Thoracic aorta (tissue), 2 donors: Measurements from ENCODE around the gene PLEKHA3. TPM values are rescaled to one million over a fixed set of nuclear protein-coding genes. Genes with fewer than 3 reads are reported as not detected.

Experiments used
- ATAC-seq: fragments of 150-250 bp; one replicate; pipeline ENCODE4 v1.8.0; 2017; ENCODE audit warnings: low read depth; ENCODE audit not compliant: insufficient number of reproducible peaks, low FRiP score
- DNase-seq: peaks from one replicate; pipeline ENCODE4 v3.0.0-alpha.2; 2020; ENCODE audit warnings: low spot score
- H3K27ac ChIP-seq, 2 donors: fragments of 200-600 bp; sonication (generic); 1 replicate in 1 of 2; 2 replicates in 1 of 2; pipeline ENCODE4 v1.5.1; 2016; ENCODE audit warnings: mild to moderate bottlenecking in 2 of 2, moderate library complexity in 2 of 2
- H3K27me3 ChIP-seq: fragments of 200-600 bp; sonication (generic); replicated peaks from 2 replicates; pipeline ENCODE4 v1.6.0; 2016; ENCODE audit warnings: mild to moderate bottlenecking; ENCODE audit not compliant: insufficient read depth
- H3K36me3 ChIP-seq: fragments of 200-600 bp; sonication (generic); one replicate; pipeline ENCODE4 v1.5.1; 2016
- H3K4me1 ChIP-seq, 2 donors: fragments of 200-600 bp; sonication (generic); 1 replicate in 1 of 2; 2 replicates in 1 of 2; pipeline versions ENCODE4 v1.5.1 to v1.6.0; 2016; ENCODE audit warnings: low read depth in 2 of 2, mild to moderate bottlenecking in 1 of 2; ENCODE audit not compliant: control insufficient read depth in 1 of 2
- H3K4me3 ChIP-seq: fragments of 200-600 bp; sonication (generic); 2 replicates; pipeline ENCODE4 v1.5.1; 2016; ENCODE audit warnings: mild to moderate bottlenecking
- H3K9me3 ChIP-seq: fragments of 200-600 bp; sonication (generic); 2 replicates; pipeline ENCODE4 v1.5.1; 2016
- total RNA-seq, 2 donors: library from RNA; depleted of rRNA; stranded (reverse); fragments of >200 nt; gene quantifications; one replicate each; pipeline versions ENCODE4 v1.1.0 to v1.2.3, GENCODE V29; 2016
- TF ChIP-seq, protein P1 (sequence below): fragments of 200-600 bp; sonication (generic); IDR thresholded peaks from one replicate; pipeline ENCODE4 v1.5.1; 2019; ENCODE audit warnings: antibody characterized with exemption

Gene PLEKHA3
- total RNA-seq, 2 donors from 2014 or later, result 9.7 to 22.5 TPM

DNA sequence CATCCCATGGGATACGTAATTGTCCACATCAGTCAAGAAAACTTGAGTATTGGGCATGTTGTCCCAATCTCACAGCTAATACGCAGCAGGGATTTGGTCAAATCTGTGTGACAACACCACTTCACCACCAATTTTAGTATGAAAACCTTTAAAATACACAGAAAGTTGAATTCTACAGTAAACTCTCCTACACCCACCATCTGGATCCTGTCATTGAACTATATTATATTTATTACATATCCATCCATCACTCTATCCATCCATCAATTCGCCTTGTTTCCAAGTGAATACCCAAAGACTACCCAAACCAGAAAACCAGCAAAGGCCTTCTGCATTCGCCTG, 1.0 kb upstream of the PLEKHA3 start:
- H3K9me3 ChIP-seq, result no peaks in the 10 kb centered on the region
- DNase-seq, result no peak
- H3K27ac ChIP-seq, result peak overlapping the region; percentile 93 to 98
- H3K4me3 ChIP-seq, result peak overlapping the region; percentile 83
- TF ChIP-seq, protein P1, sequence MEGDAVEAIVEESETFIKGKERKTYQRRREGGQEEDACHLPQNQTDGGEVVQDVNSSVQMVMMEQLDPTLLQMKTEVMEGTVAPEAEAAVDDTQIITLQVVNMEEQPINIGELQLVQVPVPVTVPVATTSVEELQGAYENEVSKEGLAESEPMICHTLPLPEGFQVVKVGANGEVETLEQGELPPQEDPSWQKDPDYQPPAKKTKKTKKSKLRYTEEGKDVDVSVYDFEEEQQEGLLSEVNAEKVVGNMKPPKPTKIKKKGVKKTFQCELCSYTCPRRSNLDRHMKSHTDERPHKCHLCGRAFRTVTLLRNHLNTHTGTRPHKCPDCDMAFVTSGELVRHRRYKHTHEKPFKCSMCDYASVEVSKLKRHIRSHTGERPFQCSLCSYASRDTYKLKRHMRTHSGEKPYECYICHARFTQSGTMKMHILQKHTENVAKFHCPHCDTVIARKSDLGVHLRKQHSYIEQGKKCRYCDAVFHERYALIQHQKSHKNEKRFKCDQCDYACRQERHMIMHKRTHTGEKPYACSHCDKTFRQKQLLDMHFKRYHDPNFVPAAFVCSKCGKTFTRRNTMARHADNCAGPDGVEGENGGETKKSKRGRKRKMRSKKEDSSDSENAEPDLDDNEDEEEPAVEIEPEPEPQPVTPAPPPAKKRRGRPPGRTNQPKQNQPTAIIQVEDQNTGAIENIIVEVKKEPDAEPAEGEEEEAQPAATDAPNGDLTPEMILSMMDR, result no peak
- H3K4me1 ChIP-seq, result peaks cover 41 to 58% of the 10 kb centered on the region in 2 donors
- H3K27me3 ChIP-seq, result no peaks in the 10 kb centered on the region
- no peaks in the 10 kb centered on the region for H3K36me3 ChIP-seq
- ATAC-seq, result no peak

DNA sequence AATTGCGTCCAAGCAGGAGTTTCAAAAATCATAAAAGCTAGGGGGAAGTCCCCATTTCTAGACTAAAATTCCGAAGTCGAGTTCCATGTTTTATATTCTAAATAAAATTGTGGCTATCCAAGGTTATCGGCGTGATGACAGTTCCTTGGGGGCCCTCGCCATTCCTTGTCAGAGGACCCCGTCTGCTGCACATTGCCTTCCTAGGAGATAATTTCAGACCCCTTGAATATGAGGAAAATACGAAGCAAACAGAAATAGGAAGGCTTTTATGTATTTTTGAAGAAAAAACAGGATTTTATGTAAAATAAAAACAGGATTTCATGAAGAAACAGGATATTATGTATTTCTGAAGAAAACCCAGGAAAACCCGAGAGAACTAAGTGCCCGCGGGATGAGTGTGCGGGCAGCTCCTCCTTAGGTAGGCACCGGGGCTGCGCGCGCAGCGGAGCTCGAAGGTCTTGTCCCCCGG, 465 bp upstream of the PLEKHA3 start:
- H3K4me1 ChIP-seq, result peaks cover 45 to 63% of the 10 kb centered on the region in 2 donors
- peak overlapping the region; percentile 83 for H3K4me3 ChIP-seq
- TF ChIP-seq, protein P1, result no peak
- H3K9me3 ChIP-seq, result no peaks in the 10 kb centered on the region
- DNase-seq (no peak), ATAC-seq (no peak)
- peak overlapping the region; percentile 93 to 98 for H3K27ac ChIP-seq
- no peaks in the 10 kb centered on the region for H3K27me3 ChIP-seq
- no peaks in the 10 kb centered on the region for H3K36me3 ChIP-seq

DNA sequence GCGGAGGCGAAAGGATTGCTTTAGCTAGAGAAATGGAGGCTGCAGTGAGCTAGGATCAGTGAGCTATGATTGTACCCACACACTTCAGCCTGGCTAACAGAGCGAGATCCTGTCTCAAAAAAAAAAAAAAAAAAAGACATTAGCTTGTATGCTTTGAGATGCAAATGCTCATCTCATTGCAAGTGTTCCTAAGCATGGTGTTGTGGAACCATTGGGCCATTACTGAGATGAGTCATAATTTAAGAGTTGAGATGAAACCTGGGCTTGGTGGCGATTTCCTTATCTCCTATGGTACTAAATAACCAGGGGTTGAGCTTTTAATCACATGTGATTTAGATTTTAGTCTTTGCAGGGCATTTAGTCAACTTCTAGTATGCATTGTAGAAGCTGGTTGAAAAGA, 2.2 kb downstream of the PLEKHA3 start:
- ATAC-seq, result no peak
- DNase-seq, result no peak

DNA sequence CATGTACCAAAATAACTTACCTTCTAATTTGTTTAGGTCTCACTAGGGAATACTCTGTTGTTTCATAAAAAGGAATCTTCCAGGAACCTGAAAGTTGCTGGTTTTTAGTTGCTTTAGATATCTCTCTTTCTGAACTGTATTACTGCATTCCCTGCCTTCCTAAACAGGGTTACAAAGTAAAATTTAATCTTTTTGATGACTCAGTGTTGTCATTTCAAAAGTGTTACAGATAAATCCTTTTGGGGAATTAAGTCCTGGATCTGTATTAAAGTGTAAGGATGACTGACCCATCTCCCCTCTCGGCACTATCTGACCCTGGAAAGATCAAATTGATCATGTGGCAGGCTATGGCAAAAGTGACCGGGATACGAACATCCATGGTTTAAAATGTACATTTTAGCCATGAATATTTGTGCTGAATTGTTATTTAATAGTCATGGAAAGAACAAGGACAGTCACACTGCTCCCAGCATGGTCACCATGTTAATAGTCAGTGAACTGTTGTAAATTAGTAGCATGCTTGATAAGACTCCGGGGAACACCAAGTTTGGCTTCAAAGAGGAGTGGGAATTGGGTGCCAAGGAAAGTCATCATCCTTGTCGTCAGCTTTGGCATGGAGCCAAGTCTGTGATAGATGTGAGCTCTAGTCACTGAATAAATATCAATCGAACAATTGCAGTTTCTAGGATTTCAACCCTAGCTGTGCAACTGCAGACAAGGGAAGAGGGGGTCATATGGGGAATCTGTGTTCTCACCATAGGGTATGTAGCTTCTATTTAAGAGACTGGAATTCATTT, 4.2 kb downstream of the PLEKHA3 start:
- Histone ChIP-seq H3K27me3 (no peaks in the 10 kb centered on the region), H3K4me1 (peaks cover 41 to 49% of the 10 kb centered on the region in 2 donors), H3K27ac (no peak overlapping the region), H3K4me3 (peak overlapping the region; percentile 6), H3K9me3 (no peaks in the 10 kb centered on the region), H3K36me3 (peaks cover 5% of the 10 kb centered on the region)
- TF ChIP-seq, protein P1, result no peak
- ATAC-seq (no peak), DNase-seq (no peak)

More for the DNA sequence above, 2.2 kb downstream of the PLEKHA3 start:
- H3K36me3 ChIP-seq, result peaks cover 2% of the 10 kb centered on the region
- H3K4me1 ChIP-seq, result peaks cover 46 to 55% of the 10 kb centered on the region in 2 donors
- no peaks in the 10 kb centered on the region for H3K27me3 ChIP-seq
- H3K4me3 ChIP-seq, result peak overlapping the region; percentile 83
- TF ChIP-seq, protein P1, result no peak
- no peaks in the 10 kb centered on the region for H3K9me3 ChIP-seq
- no peak overlapping the region for H3K27ac ChIP-seq

DNA sequence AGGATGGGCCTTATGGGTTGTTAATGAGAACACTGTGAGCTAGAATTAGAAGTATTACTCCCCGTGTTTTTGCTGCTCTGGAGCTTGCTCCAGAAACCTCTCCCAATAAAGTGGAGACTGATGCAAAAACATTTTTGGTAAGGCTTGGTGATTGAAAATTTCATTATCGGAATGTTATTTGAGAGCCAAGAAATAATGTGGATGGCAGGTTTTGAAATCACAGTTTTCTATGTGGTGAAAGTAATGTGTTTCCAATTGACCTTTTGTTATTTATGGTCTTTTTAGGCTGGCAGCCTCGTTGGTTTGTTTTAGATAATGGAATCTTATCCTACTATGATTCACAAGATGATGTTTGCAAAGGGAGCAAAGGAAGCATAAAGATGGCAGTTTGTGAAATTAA, 5.1 kb downstream of the PLEKHA3 start:
- H3K27me3 ChIP-seq, result no peaks in the 10 kb centered on the region
- peaks cover 36 to 44% of the 10 kb centered on the region in 2 donors for H3K4me1 ChIP-seq
- TF ChIP-seq, protein P1, result no peak
- no peaks in the 10 kb centered on the region for H3K9me3 ChIP-seq
- no peak overlapping the region for H3K4me3 ChIP-seq
- H3K27ac ChIP-seq, result no peak overlapping the region
- H3K36me3 ChIP-seq, result peaks cover 5% of the 10 kb centered on the region
- DNase-seq (no peak), ATAC-seq (no peak)
